RPMI8226 (cell line): ENCODE results near the gene FBXO9.

ENCODE experiments used
- DNase-seq: peaks from one replicate; pipeline ENCODE4 v3.0.0-alpha.2; 2015

Gene FBXO9

GRCh38 chr6:53065266-53066076, at the start of gene FBXO9:
Gene FBXO9, plus strand, starts transcription at chr6:53065404. Its CDS starts 386 bp downstream, at chr6:53065790.
- peak; percentile 69 for DNase-seq

DNA sequence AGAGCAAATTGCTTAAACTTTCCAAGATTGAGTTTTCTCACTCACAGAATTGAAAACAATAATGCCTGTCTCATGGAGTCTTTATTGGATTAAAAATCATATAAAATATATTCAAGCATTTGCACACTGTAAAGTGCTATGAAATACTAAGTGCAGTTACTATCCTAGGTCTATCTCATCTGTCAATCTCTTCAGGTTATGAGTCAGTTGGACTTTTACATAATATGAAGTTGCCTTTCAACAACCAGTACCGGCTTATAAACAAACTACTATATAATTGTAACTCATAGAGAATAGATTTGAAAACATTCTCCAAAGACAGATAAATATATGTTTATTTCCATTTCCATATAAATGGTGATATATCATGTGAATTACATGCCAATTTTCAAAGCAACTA, 49.7 kb upstream of the FBXO9 start:
- DNase-seq: no peak

DNA sequence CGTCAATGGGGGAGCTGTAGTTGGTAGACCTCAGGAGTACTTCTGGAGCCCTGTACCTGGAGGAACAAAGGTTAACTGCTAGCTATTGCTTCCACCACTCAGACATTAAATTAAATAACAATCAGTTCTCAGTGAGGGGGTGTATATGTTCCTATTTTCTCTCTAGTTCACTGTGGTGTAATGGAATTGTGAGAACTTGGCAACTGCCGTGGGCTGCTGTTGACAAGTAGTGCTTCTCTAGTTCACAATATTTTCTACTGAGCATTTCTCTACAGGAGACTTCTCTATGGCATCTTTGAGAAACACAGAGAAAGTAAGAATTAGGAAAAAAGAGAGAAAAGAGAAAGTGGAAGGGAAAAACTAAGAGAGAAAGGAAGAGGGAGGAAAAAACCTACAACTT, 46.8 kb upstream of the FBXO9 start:
- no peak for DNase-seq

DNA sequence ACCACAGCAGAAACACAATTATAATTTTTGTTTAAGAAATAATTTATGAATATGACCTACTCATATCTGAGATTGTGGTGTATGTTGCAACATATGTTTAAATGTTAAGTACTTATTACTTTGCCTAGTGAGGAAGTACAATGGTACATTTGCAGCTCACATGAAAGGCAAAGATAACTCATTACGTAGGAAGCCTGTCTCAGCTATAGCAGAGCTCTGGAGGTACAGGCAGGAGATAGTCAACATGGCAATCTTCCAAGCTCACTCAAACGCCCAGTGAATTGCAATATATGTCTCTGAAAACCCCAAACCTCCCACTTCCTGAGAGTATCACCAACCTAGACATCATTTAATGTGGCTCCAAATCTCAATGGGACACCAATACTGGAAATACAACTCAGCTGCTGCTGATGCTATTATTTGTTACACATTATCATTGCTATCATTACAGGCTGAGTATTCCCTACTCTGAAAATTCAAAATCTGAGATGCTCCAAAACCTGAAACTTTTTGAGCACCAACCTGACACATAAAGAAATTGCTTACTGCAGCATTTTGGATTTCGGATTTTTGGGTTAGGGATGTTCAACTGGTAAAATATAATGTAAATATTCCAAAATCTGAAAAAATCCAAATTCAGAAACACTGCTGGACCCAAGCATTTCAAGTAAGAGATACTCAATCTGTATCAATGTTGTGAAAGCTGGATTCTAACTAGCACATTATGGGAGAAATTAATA, 45.0 kb upstream of the FBXO9 start:
- DNase-seq: no peak

DNA sequence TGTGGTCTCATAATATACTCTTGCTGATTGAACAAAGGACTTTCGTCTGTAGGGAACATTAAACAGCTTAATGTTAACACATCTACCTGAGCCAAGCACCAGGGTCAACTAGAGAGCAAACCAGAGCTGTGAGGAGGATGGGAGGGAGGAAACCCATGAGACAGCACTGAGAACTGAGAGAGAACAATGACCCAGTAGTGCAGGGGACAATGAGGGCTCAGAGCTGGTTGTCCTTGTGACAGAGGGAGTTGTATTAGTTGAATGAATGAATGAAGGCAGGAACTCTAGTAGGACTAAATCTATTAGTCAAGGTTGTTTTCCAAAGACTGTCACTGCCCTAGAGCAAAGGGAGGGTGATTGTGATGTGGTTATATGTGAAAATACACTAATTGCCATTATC, 41.9 kb upstream of the FBXO9 start:
- DNase-seq: no peak

DNA sequence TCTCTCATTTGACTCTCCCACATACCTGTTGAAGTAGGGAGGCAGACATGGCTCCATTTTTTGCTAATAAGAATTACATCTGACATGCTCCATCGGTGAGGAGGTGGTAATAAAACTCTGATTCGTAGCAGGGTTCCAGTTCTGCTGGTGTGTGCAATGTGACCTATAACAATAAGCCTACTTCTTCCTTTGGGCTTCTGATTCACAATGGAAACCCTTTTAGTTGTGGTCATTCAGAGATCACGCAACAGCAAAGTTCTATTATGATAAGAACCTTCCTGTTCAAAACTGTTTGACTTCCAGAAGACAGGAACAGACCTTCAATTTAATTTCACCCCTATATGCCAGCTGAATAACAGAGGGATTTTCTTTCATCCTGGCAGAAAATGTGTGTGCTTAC, 38.7 kb upstream of the FBXO9 start:
- DNase-seq: no peak

GRCh38 chr6:53027131-53027718, 38.0 kb upstream of the FBXO9 start:
- DNase-seq: no peak

DNA sequence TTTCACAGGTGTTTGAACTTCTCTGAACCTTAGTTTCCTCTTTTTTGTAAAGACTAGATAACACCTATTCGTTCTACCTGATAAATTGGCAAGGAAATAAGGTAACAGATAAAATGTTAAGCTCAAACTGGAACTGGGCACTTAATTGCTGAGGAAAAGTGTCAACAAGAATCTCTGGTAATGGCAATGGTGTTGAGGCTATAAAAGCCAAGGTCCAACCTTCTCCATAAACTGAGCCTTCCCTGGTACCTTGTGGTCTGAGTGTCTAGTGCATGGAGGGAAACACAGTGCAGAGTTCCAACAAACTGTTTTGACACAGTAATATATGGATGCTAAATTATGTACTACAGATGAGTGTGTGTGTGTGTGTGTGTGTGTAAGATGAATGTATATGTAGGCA, 36.7 kb upstream of the FBXO9 start:
- no peak for DNase-seq

DNA sequence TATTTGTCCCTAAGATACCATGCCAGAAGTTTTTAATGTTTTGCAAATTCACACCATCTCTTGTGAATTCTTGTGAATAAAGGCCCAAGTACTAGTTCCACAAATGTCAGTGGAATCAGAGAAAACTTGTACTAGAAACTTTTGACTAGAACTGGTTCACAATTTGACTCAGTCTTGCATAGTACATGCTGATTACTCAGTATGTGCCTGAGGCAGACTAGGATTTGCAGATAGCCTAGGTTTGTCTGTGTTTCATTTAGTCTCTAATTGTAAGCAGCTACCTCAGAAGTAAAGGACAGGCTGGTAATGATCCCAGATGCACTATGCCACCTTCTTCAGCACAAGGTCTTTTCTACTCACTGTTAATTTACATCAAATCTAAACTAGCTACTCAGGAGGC, 35.9 kb upstream of the FBXO9 start:
- DNase-seq: no peak

DNA sequence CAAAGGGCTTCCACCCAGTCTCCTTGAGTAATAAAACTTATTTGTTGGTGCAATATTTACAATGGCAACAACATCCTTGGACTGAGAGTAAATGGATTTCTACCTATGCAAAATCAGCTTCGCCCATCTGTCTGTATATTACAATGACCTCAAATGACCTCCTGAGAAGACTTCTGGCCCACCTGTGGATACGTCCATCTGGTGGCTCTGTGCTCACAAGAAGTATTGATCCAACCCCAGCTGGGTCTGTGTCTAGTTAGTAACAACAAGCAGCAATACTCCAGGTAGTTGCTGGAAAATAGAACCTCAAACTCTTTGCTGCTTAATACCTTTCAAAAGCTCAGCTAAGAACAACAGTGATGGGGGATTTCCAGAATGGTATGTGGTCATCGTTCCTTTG, 35.4 kb upstream of the FBXO9 start:
- DNase-seq: no peak

- DNase-seq: no peak
Observed at GRCh38 chr6:53031281-53031680, 33.9 kb upstream of the FBXO9 start.

- no peak for DNase-seq
Observed at GRCh38 chr6:53032849-53033248, 32.4 kb upstream of the FBXO9 start.

DNA sequence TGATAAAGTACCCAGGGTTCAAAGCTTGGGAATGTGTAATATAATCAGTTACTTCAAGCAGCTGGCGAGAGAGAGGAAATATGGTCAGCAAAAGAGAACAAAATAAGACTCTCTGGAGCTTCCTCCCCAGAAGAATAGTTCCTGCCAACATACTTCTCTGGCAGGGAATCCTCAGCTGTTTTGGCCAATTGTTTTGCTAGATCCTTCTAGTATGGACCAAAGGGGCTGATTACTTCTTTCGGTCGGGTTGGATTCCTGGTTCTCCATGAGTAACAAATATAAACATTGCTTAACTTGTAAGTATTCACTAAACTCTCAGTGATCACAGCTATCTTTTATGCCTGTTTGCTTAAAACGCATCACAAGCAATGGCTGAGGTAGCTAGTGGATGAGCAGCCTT, 31.4 kb upstream of the FBXO9 start:
- DNase-seq: no peak

GRCh38 chr6:53035549-53036213, 29.5 kb upstream of the FBXO9 start:
- DNase-seq: no peak

- no peak for DNase-seq
Observed at GRCh38 chr6:53038141-53038540, 27.1 kb upstream of the FBXO9 start.

DNA sequence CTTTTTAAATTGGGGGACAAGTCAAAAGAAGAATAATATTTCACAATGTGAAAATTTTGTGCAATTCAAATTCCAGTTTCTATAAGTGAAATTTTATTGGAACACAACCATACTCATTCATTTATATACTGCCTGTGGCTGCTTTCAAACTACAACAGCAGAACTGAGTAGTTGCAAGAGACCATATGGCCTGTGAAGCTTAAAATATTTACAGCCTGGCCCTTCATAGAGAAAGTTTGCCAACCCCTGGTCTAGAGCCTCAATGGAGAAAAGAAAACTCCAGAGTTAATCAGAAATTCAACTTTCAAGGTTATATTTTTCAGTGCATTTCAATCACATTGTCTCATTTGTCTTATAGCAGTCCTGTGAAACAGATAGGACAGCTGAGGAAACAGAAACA, 26.6 kb upstream of the FBXO9 start:
- no peak for DNase-seq

- no peak for DNase-seq
Observed at GRCh38 chr6:53041356-53041755, 23.8 kb upstream of the FBXO9 start.

- peak; percentile 22 for DNase-seq
Observed at GRCh38 chr6:53042112-53042511, 23.1 kb upstream of the FBXO9 start.

GRCh38 chr6:53043581-53043980, 21.6 kb upstream of the FBXO9 start:
- no peak for DNase-seq

GRCh38 chr6:53044071-53044470, 21.1 kb upstream of the FBXO9 start:
- no peak for DNase-seq

GRCh38 chr6:53044572-53044971, 20.6 kb upstream of the FBXO9 start:
- DNase-seq: no peak

DNA sequence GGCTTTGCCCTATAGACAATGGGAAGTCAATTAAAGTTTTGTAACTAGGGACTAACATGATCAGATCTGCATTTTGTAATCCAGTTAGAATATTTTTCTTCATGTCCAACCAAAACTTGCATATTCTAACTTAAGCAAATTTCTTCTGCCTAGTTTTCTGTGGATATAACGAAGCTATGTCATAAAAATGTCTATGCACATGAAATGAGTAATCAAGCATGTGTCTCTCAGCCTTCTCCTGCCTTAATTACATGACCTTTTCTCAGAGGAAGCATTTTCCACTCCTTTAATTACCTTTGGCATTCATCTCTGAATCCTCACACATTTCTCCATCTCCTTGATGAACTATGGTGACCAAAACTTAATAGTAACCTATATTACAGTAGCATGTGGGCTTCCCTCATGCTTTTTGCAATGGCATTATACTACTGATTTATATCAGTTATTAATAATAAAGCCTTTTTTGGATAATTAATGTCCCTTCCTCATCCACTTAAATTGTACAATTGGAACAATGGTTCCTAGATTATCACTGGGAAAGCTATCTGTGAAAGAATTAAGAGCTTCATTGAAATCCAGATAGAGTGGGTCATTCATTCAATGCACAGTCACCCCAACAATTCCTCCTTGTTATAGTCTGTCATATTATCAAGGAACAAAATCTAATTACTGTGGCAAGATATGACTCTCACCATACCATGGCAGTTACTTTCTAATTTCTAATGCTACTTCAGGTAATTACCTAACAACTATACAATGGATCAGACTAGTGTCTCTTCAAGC, 19.1 kb upstream of the FBXO9 start:
- no peak for DNase-seq
